GM21786 (cell line): ENCODE results near the gene SPO11.

Source experiments
- ATAC-seq: cut with Tn5 transposase; IDR thresholded peaks from one replicate; pipeline ENCODE4 v1.9.1; 2021; ENCODE audit not compliant: unreplicated experiment

Gene SPO11, protein sequence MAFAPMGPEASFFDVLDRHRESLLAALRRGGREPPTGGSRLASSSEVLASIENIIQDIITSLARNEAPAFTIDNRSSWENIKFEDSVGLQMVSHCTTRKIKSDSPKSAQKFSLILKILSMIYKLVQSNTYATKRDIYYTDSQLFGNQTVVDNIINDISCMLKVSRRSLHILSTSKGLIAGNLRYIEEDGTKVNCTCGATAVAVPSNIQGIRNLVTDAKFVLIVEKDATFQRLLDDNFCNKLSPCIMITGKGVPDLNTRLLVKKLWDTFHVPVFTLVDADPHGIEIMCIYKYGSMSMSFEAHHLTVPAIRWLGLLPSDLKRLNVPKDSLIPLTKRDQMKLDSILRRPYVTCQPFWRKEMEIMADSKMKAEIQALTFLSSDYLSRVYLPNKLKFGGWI

DNA sequence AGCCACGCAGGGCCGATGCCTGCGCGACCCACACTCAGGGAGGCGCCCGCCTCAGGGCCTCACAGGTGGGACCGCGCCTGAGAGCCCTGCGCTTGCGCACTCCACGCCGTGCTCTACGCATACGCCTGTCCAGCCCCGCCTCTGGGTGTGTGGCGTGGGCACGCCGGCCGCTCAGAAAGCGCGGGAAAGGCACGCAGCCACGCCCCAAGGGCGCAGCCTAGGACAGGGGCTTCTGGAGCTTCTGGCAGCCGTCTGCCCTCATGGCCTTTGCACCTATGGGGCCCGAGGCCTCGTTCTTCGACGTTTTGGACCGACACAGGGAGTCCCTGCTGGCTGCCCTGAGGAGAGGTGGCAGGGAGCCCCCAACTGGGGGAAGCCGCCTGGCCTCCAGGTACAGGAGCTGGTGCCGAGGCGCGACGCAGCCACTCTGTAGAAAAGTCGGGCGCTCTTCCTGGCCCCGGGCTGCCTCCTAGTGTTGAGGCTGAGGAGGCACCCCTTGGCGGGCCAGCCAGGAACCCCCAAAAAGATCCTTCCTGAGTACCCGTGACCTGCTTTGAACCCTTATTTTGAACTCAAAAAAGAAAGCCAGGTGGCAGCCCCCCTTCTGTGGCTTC lies at the start of gene SPO11:
Gene SPO11 (plus strand): TSS at position 196 of the 614 bp plus-strand sequence. CDS start 65 bp downstream, at position 261.
- ATAC-seq = no peak

DNA sequence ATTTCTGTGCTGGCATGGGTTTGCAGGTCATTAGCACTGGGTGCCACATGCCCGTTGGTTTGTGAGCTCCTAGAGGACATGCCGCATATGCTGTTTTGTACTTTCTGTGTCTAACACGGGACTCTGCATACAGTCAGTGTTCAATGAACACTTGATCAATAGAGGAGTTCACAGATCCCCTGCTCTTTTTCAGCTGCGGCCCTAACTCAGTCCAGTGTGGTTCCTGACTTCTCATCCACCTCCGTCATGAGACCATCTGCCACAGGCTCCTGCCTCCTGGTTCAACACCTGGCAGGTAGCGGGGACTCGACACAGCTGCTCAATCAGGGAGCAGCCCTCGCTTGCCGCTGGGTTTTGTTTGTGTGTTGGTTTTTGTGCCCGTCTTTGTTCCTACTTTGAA lies 49.4 kb upstream of the SPO11 start:
- no peak for ATAC-seq

DNA sequence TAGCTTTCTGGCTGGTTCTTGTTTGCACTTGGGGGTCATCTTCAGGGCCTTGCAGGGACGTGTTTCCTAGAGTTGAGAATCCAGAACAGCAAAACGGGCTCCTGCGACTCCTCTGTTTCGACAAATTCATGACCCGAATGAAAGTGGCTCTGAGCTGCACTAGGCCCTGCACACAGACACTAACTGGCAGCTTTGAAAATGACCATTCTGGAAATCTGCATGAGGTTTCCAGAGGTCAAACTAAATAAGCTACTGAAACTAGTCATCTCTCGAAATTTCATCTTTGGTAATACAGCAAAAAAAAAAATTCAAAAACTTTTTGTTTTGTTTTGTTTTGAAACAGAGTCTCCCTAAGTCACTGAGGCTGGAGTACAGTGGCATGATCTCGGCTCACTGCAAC lies 47.7 kb upstream of the SPO11 start:
- no peak for ATAC-seq

DNA sequence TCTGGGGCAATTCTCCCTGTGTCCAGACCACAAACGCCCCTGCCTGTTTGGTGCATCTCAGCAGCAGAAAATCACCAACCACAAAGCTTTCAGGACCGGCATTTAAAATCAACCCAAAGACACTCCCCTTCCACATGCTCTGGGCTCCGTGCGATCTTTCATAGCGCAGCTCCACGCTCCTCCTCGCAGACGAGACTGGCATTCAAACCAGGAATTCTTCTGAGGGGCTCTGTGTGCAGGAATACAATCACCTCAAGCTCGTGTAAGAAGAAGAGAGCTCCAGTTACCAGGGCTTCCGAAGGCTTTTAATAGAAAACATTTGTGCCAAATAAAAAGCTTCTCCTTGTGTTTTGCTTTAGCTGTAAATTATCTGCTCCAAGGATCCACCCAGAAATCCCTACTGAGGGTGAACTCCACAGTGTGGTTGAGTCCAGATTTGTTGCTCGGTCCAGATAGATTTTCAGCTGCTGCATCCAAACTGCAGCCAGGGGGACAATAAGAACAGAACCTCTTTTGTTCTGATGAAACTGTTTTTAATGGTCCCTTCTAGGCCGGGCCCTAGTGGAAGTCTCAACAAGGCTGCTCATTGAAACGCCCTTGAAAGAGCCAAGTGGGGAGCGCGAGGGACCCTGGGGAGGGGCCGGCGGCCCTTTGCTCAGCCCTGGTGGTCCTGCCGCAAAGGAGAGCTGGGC lies 46.8 kb upstream of the SPO11 start:
- ATAC-seq = no peak

DNA sequence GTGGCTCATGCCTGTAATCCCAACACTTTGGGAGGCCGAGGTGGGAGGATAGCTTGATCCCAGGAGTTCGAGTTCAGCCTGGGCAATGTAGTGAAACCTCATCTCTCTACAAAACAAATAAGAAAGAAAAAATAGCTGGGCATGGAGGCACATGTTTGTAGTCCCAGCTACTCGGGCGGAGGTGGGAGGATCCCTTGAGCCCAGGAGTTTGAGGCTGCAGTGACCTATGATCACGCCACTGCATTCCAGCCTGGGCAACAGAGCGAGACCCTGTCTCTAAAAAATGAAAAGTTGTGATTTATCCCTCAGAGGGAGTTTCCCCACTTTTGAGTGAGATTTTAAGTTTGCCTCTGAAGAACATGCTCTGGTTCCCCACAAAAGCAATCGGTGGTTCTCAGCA lies 45.7 kb upstream of the SPO11 start:
- no peak for ATAC-seq

DNA sequence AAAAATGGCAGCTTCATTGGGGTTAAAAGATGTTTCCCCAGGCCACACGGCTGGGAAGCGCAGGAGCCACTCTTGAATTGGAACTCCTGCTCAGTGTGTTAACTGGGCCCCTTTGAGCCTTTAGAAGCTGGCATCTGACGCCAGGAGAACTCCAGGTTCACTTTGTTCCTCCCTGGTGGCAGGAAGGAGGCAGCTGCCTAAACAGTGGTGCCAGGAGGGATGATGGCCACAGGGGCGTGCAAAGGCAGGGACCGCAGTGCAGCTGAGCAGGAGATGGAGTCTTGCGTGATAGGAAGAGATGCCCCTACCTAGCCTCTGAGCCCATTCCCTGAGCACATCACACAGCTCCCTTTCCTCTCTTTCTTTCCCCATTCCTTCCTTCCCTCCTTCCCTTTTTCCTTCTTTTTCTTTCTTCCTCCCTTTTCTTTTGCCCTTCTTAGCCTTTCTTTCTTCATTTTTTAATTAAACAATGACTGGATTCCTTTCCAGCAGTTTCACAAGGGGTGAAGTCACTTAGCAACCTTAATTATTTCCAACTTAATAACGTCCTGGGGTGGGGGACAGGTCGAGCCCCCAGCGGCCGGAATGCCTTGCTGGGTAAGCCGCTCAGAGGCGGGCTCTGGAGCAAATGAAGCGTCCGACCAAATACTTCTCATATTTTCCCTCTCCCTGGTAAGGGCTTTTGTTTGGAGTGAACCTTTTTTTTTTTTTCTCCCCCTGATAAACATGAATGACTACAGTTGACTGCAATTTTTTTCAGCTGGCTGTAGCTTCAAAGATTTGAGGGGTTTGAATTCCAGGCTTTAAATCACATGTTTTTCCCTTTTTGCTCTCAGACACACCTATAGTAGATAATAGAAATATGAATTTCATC lies 42.4 kb upstream of the SPO11 start:
- ATAC-seq = no peak

DNA sequence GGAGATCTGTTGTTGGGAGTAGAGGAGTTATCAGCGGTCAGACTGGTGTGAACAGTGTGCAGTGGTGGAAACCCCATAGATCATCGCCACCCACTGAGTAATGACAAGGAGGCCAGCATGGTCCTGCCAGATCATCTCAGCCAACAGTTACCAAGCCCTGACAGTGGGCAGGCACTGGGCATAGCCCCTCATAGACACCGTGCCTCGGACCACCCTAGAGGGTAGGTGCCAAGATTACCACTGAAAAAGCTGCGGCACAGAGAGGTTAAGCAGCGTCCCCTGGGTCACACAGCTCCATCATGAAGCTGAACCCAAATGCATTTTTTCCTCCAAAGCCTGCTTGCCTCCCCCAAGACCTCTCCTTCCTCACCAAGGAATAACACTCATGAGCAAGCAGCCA lies 41.7 kb upstream of the SPO11 start:
- no peak for ATAC-seq

DNA sequence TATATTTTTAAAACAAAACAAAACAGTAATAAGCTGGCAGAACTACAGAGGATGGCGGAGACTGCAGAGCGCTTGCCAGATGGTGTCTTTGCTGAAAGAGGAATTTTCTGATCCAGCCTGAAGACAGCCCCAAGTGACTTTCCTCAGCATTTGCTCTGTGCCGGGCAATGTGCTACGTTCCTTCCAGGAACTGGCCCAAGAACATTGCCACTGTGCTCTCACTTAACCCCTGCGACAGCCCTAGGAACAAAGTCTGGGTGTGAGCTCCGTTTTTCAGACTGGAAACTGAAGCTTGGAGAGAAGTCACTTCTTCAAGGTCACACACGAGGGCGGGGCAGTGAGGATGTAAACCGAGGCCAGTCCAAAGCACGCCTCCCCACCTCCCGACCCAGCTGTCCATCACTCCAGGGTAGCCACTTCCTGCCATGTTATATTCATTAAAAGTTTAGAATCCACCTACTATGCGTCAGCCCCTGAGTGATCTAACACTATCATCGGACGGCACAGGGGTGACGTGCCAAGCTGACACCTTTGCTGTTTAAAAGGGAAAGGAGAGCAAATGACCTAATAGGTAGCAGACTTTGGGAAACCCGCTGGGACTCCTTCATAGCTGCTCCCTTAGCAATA lies 40.8 kb upstream of the SPO11 start:
- no peak for ATAC-seq

DNA sequence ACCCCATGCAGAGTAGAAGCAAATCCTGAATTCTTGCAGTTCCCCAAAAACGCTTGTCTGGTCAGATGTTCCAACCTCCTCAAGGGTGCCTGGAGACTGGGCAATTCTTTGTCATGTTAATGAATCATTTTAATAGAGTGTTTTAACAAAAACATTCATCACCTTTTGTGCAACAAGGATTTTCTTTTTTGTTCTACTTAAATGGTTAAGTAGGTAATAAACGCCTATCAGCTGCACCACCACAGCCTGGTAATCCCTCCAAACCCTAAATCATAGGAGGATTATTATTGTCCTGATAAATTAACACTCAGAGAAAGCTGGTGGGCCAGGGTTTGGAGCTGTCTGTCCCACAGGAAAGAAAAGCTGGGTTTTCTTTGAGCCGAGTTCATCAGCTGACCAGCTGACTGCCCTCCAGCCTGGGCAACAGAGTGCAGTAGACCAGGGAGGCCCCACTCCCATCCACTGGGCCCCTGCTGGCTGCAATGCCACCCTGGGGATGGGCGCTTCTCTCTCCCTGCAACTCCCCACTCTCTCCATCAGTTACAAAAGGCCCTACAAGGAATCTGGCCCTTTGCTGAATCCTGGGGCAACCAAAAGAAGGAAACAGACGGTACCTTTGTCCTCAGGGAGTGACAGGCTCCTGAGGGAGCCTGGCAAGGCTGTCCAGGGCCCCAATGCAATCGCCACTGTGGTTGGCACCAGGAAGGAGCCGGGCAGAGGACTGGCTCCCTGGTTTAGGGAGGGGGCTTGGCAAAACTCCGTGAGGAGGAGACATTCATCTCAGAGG lies 40.0 kb upstream of the SPO11 start:
- ATAC-seq = no peak

DNA sequence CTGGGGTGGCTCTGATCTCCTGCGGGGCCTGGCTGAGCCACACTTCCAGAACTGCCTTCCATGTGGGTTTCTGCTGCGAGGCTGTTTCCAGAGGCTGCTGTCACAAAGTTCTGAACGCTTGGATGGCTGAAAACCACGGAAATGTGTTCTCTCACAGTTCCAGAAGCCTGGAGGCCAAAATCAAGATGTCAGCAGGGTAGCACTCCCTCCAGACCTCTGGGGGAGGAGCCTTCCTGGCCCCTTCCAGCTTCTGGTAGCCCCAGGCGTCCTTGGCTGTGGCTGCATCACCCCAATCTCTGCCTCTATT lies 39.5 kb upstream of the SPO11 start:
- no peak for ATAC-seq

DNA sequence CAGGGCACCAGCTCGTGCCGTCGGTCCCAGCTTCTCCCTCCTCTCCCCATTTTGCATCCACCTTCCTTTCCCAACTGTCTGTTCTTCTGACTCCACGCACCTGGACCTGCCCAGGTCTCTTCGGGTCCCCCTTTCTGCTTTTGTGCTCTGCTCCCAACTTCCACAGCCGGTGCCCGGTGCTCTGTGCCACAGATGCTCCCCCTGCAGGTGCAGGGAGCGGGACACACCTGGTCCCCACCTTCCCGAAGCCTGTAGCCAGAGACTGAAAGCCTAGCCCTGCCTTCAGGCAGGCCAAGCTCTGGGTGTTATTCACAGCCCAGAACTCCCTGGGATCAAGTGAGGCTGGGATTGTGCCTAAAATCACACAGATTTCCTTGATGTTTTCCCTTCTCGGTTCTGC lies 38.6 kb upstream of the SPO11 start:
- no peak for ATAC-seq

DNA sequence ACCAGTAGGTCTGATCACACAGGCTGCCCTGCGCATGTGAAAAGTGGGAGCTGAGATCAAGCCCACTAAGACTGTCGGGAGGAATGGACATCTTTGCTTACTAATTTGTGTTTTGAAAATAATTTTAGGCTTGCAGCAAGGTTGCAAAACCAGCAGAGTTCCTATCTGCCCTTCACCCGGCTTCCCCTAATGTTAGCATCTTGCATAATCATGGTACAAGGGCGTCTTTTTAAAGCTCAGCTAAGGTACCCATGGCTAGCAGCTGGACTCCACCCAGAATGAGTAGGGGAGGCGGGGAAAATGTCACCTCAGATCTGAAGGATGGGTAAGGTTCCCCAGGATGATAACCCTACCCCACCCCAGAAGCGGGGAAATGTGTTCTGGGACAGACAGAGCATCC lies 37.9 kb upstream of the SPO11 start:
- no peak for ATAC-seq

DNA sequence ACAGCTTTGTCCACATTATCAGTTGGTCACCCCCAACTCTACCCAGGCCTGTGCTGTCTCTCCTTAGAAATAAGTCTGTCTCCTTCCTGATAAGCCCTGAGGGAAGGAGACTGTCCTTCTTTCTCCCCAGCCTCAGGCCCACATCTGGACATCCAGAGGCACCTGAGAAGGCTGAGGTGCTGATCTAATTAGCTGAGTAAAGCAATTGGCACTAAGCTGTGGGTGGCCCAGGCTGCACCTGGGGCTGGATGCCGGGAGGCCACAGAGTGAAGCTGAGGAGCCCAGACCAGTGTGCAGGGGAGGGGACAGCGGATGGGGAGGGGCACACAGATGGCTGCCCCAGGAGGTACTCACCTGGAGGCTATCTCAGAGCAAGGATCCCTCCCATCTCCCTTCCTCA lies 37.0 kb upstream of the SPO11 start:
- ATAC-seq = no peak

DNA sequence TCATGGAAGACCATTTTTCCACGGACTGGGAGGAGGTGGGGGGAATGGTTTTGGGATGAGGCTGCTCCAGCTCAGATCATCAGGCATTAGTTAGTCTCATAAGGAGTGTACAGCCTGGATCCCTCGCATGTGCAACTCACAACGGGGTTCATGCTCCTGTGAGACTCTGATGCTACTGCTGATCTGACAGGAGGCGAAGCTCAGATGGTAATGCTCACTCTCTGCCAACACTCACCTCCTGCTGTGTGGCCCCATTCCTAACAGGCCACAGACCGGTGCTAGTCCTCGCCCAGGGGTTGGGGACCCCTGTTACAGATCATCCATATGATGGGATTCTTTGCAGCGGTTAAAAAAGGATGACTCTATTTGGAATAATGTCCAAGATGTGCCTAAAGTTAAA lies 35.6 kb upstream of the SPO11 start:
- ATAC-seq = no peak

DNA sequence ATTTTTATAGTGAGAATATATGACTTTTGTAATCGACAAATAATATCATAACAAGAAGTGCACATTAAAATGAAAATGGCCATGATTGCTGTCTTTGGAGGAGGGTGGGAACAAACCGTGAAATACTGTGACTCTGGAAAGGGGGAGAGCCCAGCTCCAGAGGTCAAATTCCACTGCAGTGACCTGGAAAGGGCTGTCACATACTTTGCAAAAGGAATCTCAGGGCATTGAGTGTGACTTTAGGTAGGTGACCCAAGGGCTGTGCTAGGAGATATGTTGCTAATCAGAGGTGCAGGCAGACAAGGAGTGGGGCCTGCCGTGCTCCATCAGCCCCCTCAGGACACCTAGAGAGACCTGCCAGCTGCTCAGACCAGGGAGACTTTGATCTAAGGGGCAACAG lies 35.1 kb upstream of the SPO11 start:
- ATAC-seq = no peak

DNA sequence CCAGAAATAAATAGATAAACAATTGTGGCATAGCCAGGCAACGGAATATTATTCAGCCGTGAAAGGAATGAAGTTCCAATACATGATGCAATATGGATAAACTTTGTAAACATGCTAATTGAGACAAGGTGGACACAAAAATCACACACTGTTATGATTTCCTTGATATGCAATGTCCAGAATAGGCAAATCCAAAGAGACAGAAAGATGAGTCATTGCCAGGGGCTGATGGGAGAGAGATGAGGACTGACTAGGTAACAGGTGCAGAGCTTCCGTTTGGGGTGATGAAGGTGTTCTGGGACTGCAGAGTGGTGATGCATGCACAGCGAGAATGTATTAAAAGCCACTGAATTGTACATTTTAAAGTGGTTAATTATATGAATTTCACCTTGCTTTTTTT lies 31.1 kb upstream of the SPO11 start:
- no peak for ATAC-seq

DNA sequence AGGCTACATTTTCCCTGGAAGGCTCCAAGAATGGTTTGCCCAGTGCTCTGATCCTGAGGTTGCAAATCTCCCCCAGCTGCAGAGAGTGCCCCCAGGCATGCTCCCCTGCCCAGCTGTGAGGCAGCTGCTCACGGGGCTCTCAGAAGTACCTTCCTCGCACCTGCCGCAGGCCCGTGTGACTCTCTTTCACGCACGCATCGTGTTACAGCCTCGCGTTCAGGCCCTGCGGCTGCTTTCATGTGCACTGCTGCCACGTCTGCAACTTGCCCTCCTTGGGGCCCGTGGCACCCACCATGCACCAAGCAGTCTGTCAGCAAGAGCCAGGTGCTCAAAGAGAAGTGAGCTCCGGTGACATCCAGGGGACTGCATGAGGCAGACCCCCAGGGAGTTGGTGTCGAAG lies 28.6 kb upstream of the SPO11 start:
- no peak for ATAC-seq

DNA sequence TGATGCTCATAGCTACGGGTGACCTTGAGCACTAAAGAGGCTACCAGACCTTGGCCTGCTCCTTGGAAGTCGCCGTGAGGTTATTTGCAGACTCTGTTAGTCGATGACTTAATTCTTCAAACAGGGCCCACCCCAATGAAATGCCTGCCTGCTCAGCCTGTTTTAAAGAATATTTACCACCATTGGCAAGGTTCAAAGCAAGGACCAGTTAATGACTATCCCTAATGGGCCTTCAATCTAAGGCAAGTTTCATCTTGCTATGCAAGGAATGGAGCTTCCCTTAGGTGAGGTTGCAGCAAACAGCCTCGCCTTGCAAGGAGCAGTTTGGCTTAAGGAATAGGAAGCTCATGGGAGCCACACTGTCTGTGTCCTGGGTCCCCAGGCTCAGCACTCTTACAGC lies 22.9 kb upstream of the SPO11 start:
- ATAC-seq = no peak

DNA sequence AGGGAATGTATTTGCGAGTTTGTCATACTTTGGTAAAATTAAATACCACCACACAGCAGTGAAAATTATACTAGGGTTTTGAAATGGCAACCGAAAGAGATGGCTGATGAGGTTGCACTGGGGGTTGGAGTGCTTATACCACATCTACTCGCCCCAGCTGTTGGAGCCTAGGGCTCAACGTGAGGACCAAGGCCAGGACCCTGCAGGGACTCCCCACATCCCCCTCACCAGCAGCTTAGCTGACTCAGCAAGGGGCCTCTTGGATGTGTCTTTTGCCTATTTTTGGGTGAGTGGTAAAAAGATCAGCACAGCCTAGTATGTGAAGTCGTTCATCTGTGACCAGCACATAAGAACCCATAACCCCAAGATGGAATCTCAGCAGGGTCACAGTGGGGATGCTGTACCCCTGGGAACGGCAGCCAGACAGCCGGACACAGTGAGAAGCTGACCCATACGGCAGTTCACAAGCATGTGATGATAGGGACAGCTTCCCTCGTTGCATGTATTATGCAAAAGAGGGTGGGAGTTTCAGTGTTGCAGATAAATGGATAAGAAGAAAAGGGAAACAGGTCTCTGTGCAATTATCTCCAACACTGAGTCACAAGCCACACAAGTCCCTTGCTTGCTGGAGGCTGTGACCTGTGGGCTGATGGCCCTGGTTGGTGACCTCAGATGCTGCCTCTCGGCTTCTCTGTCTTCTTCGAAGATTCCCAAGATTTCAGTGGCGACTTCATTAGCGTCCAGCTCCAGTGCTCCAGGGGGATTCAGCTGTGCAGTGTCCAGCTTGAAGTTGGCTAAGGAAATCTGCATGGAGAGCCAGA lies 20.9 kb upstream of the SPO11 start:
- no peak for ATAC-seq
